HG03378 (cell line): Measurements from ENCODE around the gene WFDC13.
"Not testable (repeated sequence)": the region's sequence is repeated elsewhere in the genome, so short reads cannot be mapped to it uniquely, and the experiment has no call there.

Source experiments
- ATAC-seq: cut with Tn5 transposase; IDR thresholded peaks from one replicate; pipeline ENCODE4 v1.9.1; 2021; ENCODE audit warnings: mild to moderate bottlenecking, moderate library complexity; ENCODE audit not compliant: unreplicated experiment

Gene WFDC13

GRCh38 chr20:45701873-45702272, at the start of gene WFDC13:
Gene WFDC13, plus strand, starts transcription at chr20:45702038. Its CDS starts 86 bp downstream, at chr20:45702124.
- no peak for ATAC-seq

- ATAC-seq, result not testable (repeated sequence)
Observed at GRCh38 chr20:45657038-45657437, 44.8 kb upstream of the WFDC13 start.

GRCh38 chr20:45670139-45670538, 31.7 kb upstream of the WFDC13 start, which contains the start of gene WFDC11:
Gene WFDC11, minus strand, starts transcription at chr20:45670239. Its CDS starts 19,639 bp downstream, at chr20:45650600.
- ATAC-seq, result no peak

GRCh38 chr20:45672765-45673164, 29.1 kb upstream of the WFDC13 start:
- no peak for ATAC-seq

GRCh38 chr20:45679650-45680049, 22.2 kb upstream of the WFDC13 start:
- ATAC-seq, result no peak

- ATAC-seq, result no peak
Observed at GRCh38 chr20:45685896-45686295, 15.9 kb upstream of the WFDC13 start.

- not testable (repeated sequence) for ATAC-seq
Observed at GRCh38 chr20:45693346-45693745, 8.5 kb upstream of the WFDC13 start.

GRCh38 chr20:45695496-45695895, 6.3 kb upstream of the WFDC13 start:
- no peak for ATAC-seq

GRCh38 chr20:45701104-45701503, 734 bp upstream of the WFDC13 start:
- ATAC-seq, result no peak

GRCh38 chr20:45704969-45705637, 3.3 kb downstream of the WFDC13 start, which contains the start of gene WFDC10B:
Gene WFDC10B, minus strand, starts transcription at chr20:45705019. Its CDS starts 19,027 bp downstream, at chr20:45685992.
- ATAC-seq, result no peak

GRCh38 chr20:45716141-45716688, 14.4 kb downstream of the WFDC13 start:
- ATAC-seq, result not testable (repeated sequence)

- ATAC-seq, result no peak
Observed at GRCh38 chr20:45722047-45722446, 20.2 kb downstream of the WFDC13 start, which contains the start of gene SPINT4. Gene SPINT4, plus strand, starts transcription at chr20:45722347. Its CDS starts 21 bp downstream, at chr20:45722368.

- ATAC-seq, result no peak
Observed at GRCh38 chr20:45725134-45725533, 23.3 kb downstream of the WFDC13 start.

GRCh38 chr20:45727044-45727443, 25.2 kb downstream of the WFDC13 start:
- no peak for ATAC-seq

GRCh38 chr20:45732199-45732598, 30.4 kb downstream of the WFDC13 start:
- no peak for ATAC-seq

- ATAC-seq, result no peak
Observed at GRCh38 chr20:45735552-45735951, 33.7 kb downstream of the WFDC13 start.

GRCh38 chr20:45735988-45736387, 34.1 kb downstream of the WFDC13 start:
- ATAC-seq, result no peak

GRCh38 chr20:45742596-45742995, 40.8 kb downstream of the WFDC13 start:
- no peak for ATAC-seq

GRCh38 chr20:45745015-45745414, 43.2 kb downstream of the WFDC13 start:
- ATAC-seq, result no peak

GRCh38 chr20:45751721-45752120, 49.9 kb downstream of the WFDC13 start:
- no peak for ATAC-seq

- no peak for ATAC-seq
Observed at GRCh38 chr20:45752746-45753145, 50.9 kb downstream of the WFDC13 start.

- ATAC-seq, result no peak
Observed at GRCh38 chr20:45758096-45758495, 56.3 kb downstream of the WFDC13 start.
